HEK293 (cell line): Measurements from ENCODE around the gene SNX8.

Experiments used
- FEZF1 ChIP-seq: fragments of 450-650 bp; formaldehyde crosslinking; IDR thresholded peaks from 2 replicates; pipeline ENCODE4 v1.5.1; 2016; ENCODE audit warnings: missing biosample characterization, missing genetic modification characterization
- HIC1 ChIP-seq: fragments of 450-650 bp; formaldehyde crosslinking; IDR thresholded peaks from 2 replicates; pipeline ENCODE4 v1.5.1; 2016; ENCODE audit warnings: missing biosample characterization, missing genetic modification characterization
- HOXC10 ChIP-seq: sonication (generic); formaldehyde crosslinking; IDR thresholded peaks from 2 replicates; pipeline ENCODE4 v1.8.1; 2023; ENCODE audit warnings: mild to moderate bottlenecking, missing genetic modification reagents
- INSM2 ChIP-seq: fragments of 450-650 bp; formaldehyde crosslinking; IDR thresholded peaks from 2 replicates; pipeline ENCODE4 v1.5.1; 2016; ENCODE audit warnings: missing biosample characterization, missing genetic modification characterization
- KLF10 ChIP-seq: fragments of 450-650 bp; IDR thresholded peaks from 2 replicates; pipeline ENCODE4 v1.5.1; 2018; ENCODE audit warnings: missing biosample characterization, mild to moderate bottlenecking, missing genetic modification characterization
- KLF7 ChIP-seq: fragments of 450-650 bp; formaldehyde crosslinking; IDR thresholded peaks from 2 replicates; pipeline ENCODE4 v1.5.1; 2016; ENCODE audit warnings: missing biosample characterization, missing genetic modification characterization, borderline replicate concordance
- TCF7L2 ChIP-seq: IDR thresholded peaks from 2 replicates; pipeline ENCODE4 v1.6.1; 2011; ENCODE audit warnings: low read depth, mild to moderate bottlenecking, inconsistent platforms, low read length, moderate library complexity, borderline replicate concordance
- TRIM28 ChIP-seq: IDR thresholded peaks from 2 replicates; pipeline ENCODE4 v1.6.1; 2011; ENCODE audit warnings: low read length, control low read depth, borderline replicate concordance
- ZBTB11 ChIP-seq: fragments of 450-650 bp; formaldehyde crosslinking; conservative IDR thresholded peaks from 2 replicates; pipeline ENCODE4 v1.5.1; 2016; ENCODE audit warnings: low read depth, missing biosample characterization, missing genetic modification characterization
- ZBTB26 ChIP-seq: fragments of 450-650 bp; formaldehyde crosslinking; optimal IDR thresholded peaks from 2 replicates; pipeline ENCODE3; 2016; ENCODE audit warnings: missing biosample characterization, mild to moderate bottlenecking, missing genetic modification characterization
- ZFHX2 ChIP-seq: fragments of 450-650 bp; formaldehyde crosslinking; conservative IDR thresholded peaks from 2 replicates; pipeline ENCODE4 v1.5.1; 2016; ENCODE audit warnings: missing biosample characterization, missing genetic modification characterization
- ZNF175 ChIP-seq: fragments of 450-650 bp; formaldehyde crosslinking; IDR thresholded peaks from 2 replicates; pipeline ENCODE4 v1.5.1; 2016; ENCODE audit warnings: missing biosample characterization, missing genetic modification characterization
- ZNF324 ChIP-seq: fragments of 450-650 bp; formaldehyde crosslinking; IDR thresholded peaks from 2 replicates; pipeline ENCODE4 v1.5.1; 2016; ENCODE audit warnings: missing biosample characterization, missing genetic modification characterization
- ZNF404 ChIP-seq: fragments of 450-650 bp; formaldehyde crosslinking; IDR thresholded peaks from 2 replicates; pipeline ENCODE4 v1.5.1; 2017; ENCODE audit warnings: missing biosample characterization, missing genetic modification characterization
- ZNF416 ChIP-seq: fragments of 450-650 bp; formaldehyde crosslinking; IDR thresholded peaks from 2 replicates; pipeline ENCODE4 v1.5.1; 2016; ENCODE audit warnings: missing biosample characterization, missing genetic modification characterization
- ZNF510 ChIP-seq: fragments of 450-650 bp; formaldehyde crosslinking; IDR thresholded peaks from 2 replicates; pipeline ENCODE4 v1.5.1; 2018; ENCODE audit warnings: mild to moderate bottlenecking, missing genetic modification characterization, missing biosample characterization; ENCODE audit not compliant: insufficient replicate concordance
- ZNF639 ChIP-seq: fragments of 450-650 bp; formaldehyde crosslinking; IDR thresholded peaks from 2 replicates; pipeline ENCODE4 v1.5.1; 2016; ENCODE audit warnings: missing biosample characterization, missing genetic modification characterization
- ZNF654 ChIP-seq: fragments of 450-650 bp; formaldehyde crosslinking; IDR thresholded peaks from 2 replicates; pipeline ENCODE4 v1.5.1; 2016; ENCODE audit warnings: low read depth, missing biosample characterization, missing genetic modification characterization
- ZNF660 ChIP-seq: fragments of 450-650 bp; IDR thresholded peaks from 2 replicates; pipeline ENCODE4 v1.5.1; 2018; ENCODE audit warnings: missing biosample characterization, mild to moderate bottlenecking, missing genetic modification characterization
- ZNF670 ChIP-seq: fragments of 450-650 bp; formaldehyde crosslinking; IDR thresholded peaks from 2 replicates; pipeline ENCODE4 v1.5.1; 2016; ENCODE audit warnings: missing biosample characterization, missing genetic modification characterization, low read depth
- ZNF777 ChIP-seq: fragments of 450-650 bp; formaldehyde crosslinking; IDR thresholded peaks from 2 replicates; pipeline ENCODE4 v1.5.1; 2017; ENCODE audit warnings: missing biosample characterization, missing genetic modification characterization, borderline replicate concordance
- ZSCAN23 ChIP-seq: fragments of 450-650 bp; formaldehyde crosslinking; IDR thresholded peaks from 2 replicates; pipeline ENCODE4 v1.5.1; 2016; ENCODE audit warnings: missing biosample characterization, missing genetic modification characterization
- ZSCAN4 ChIP-seq: fragments of 450-650 bp; formaldehyde crosslinking; IDR thresholded peaks from 2 replicates; pipeline ENCODE4 v1.5.1; 2017; ENCODE audit warnings: missing biosample characterization, missing genetic modification characterization
- ZSCAN5A ChIP-seq: fragments of 450-650 bp; formaldehyde crosslinking; IDR thresholded peaks from 2 replicates; pipeline ENCODE4 v1.5.1; 2016; ENCODE audit warnings: missing biosample characterization, missing genetic modification characterization

The SNX8 gene

GRCh38 chr7:2354186-2354938 is 40.1 kb upstream of the SNX8 start, which contains the start of gene EIF3B (continued):
- TF ChIP-seq ZBTB26 (peak; percentile 49), ZNF777 (tag by site-specific recombination) (no peak), ZNF324 (peak; percentile 73; the same call in 1 of the 2 replicates), ZNF510 (tag by site-specific recombination) (no peak), HIC1 (no peak), ZNF639 (tag by site-specific recombination) (0 out of 2 replicates have a peak, but pooled peaks have one; percentile 52), ZSCAN4 (no peak), ZNF654 (tag by site-specific recombination) (no peak), ZNF670 (tag by site-specific recombination) (no peak), TCF7L2 (peak; percentile 75), ZBTB11 (tag by site-specific recombination) (0 out of 2 replicates have a peak, but pooled peaks have one; percentile 9), INSM2 (peak; percentile 28; the same call in 1 of the 2 replicates), TRIM28 (peak; percentile 22; the same call in 1 of the 2 replicates), ZNF404 (tag by site-specific recombination) (no peak), ZSCAN23 (tag by site-specific recombination) (no peak), KLF10 (peak; percentile 44; the same call in 1 of the 2 replicates), ZNF660 (0 out of 2 replicates have a peak, but pooled peaks have one; percentile 41), ZFHX2 (tag by site-specific recombination) (peak; percentile 90), FEZF1 (tag by site-specific recombination) (no peak), KLF7 (tag by site-specific recombination) (peak; percentile 77; the same call in 1 of the 2 replicates), ZNF175 (no peak), ZNF416 (no peak), ZSCAN5A (tag by site-specific recombination) (no peak), HOXC10 (no peak)
